GM04503 (cell line): ENCODE data around the gene NCAM1.

Experiments used
- DNase-seq: peaks from one replicate; pipeline ENCODE4 v3.0.0-alpha.2; 2012; ENCODE audit warnings: low read depth

The NCAM1 gene

GRCh38 chr11:113201054-113201818, 240.0 kb downstream of the NCAM1 start:
- no peak for DNase-seq

GRCh38 chr11:113202431-113202830, 241.2 kb downstream of the NCAM1 start:
- no peak for DNase-seq

- no peak for DNase-seq
Observed at GRCh38 chr11:113203141-113203753, 242.0 kb downstream of the NCAM1 start.

- no peak for DNase-seq
Observed at GRCh38 chr11:113204280-113204679, 243.1 kb downstream of the NCAM1 start.

GRCh38 chr11:113213549-113213948, 252.3 kb downstream of the NCAM1 start:
- no peak for DNase-seq

- no peak for DNase-seq
Observed at GRCh38 chr11:113222241-113222640, 261.0 kb downstream of the NCAM1 start.

GRCh38 chr11:113234888-113235287, 273.7 kb downstream of the NCAM1 start:
- DNase-seq, result no peak

GRCh38 chr11:113237261-113237660, 276.0 kb downstream of the NCAM1 start:
- DNase-seq, result no peak

- DNase-seq, result no peak
Observed at GRCh38 chr11:113238721-113239120, 277.5 kb downstream of the NCAM1 start.

GRCh38 chr11:113240389-113240788, 279.2 kb downstream of the NCAM1 start:
- no peak for DNase-seq

- no peak for DNase-seq
Observed at GRCh38 chr11:113240790-113241635, 279.8 kb downstream of the NCAM1 start.

- no peak for DNase-seq
Observed at GRCh38 chr11:113241636-113242054, 280.4 kb downstream of the NCAM1 start.

GRCh38 chr11:113242060-113242459, 280.8 kb downstream of the NCAM1 start:
- DNase-seq, result no peak

GRCh38 chr11:113242767-113243397, 281.7 kb downstream of the NCAM1 start:
- peak; percentile 31 for DNase-seq

GRCh38 chr11:113243696-113244095, 282.5 kb downstream of the NCAM1 start:
- DNase-seq, result no peak

- no peak for DNase-seq
Observed at GRCh38 chr11:113245216-113245615, 284.0 kb downstream of the NCAM1 start.

- no peak for DNase-seq
Observed at GRCh38 chr11:113247221-113247620, 286.0 kb downstream of the NCAM1 start.

GRCh38 chr11:113247966-113248365, 286.7 kb downstream of the NCAM1 start:
- no peak for DNase-seq

GRCh38 chr11:113248702-113249490, 287.7 kb downstream of the NCAM1 start:
- no peak for DNase-seq

- no peak for DNase-seq
Observed at GRCh38 chr11:113249491-113249763, 288.2 kb downstream of the NCAM1 start.

- no peak for DNase-seq
Observed at GRCh38 chr11:113249786-113250185, 288.6 kb downstream of the NCAM1 start.

GRCh38 chr11:113251281-113251680, 290.1 kb downstream of the NCAM1 start:
- no peak for DNase-seq
